Measurements from ENCODE around the gene AVPI1. TPM values are rescaled to one million over a fixed set of nuclear protein-coding genes. Genes with fewer than 3 reads are reported as not detected.

Gene AVPI1, protein sequence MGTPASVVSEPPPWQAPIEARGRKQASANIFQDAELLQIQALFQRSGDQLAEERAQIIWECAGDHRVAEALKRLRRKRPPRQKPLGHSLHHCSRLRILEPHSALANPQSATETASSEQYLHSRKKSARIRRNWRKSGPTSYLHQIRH
- 7.9 TPM for total RNA-seq
- long read RNA-seq, transcript AVPI1-201 (3 exons, 1,457 nt), result major isoform, 21 of 26 reads
- long read RNA-seq, partial matches to known transcripts, result 2 of 26 reads
- long read RNA-seq, other reads (novel, unspliced or antisense), result 3 of 26 reads

DNA sequence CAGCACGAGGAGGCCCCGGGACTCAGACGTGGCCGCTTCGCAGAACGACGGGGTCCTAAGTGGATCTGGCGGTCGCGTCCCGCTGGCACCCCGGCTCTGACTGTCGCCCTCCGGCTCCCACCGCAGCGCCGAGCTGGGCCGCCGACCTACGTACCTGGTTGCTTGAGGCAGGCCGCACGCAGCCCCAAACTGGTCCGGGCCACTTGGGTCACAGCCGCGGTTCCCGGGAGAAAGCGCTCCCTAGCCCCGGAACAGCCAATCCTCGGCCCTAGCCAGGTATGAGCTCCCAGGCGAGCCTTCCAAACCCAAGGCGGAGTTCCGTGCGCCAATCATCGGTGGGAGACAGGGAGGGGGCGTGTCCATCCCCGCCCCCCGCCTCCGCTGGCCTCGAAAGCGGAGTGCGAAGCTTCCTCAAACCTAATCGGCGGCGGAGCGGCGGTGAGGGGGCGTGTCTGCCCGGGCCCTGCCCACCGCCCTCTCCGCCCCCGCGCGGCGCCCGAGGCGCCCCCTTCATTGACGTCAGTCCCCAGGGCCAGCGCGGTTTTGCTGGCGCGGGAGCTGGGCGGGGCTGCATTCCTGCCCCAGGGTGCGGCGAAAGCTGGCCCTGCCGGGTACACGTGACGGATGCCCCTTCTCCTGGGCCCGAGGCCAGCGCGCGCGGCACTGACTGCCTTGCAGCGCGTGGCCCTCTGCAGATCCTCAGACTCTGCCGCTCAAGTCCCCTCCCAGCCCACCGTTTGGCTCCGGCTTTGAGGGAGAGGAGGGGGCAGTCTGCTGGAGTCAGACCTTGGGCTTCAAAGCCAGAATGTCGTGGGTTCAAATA lies at the start of gene AVPI1:
TSS of gene AVPI1 (minus strand) at position 280 of the 823 bp plus-strand sequence. CDS start 7,336 bp downstream, outside the sequence.
- DNase-seq (peak; percentile 98), ATAC-seq (ENCODE audit: poor library complexity) (peak; percentile 96)
- intact Hi-C loops (cut with DNase I), result no loop called here

DNA sequence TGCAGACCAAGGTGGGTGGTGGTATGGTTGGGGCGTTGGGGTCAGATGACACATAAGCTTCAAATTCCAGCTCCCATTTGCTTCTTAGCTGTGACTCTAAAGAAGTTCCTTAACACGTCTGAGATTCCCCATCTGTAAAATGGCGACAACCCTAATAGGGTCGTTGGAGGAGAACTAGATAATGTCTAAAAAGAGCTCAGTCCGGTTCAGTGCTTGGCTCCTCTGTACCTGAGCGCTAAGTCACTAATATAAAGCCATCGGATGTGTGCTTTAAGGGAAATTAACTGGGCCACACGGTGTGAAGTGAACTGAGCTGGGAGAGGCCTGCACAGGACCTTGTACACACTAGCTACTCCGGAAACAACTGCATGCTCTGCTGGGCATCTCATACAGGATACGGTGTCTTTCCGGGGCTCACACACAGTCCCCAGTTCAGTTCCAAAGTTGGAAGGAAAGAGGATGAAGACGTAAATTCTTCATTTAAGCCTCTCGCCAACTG lies 49.4 kb upstream of the AVPI1 start:
- intact Hi-C loops (cut with DNase I), result no loop called here
- no peak for DNase-seq
- ATAC-seq (ENCODE audit: poor library complexity), result peak; percentile 14

DNA sequence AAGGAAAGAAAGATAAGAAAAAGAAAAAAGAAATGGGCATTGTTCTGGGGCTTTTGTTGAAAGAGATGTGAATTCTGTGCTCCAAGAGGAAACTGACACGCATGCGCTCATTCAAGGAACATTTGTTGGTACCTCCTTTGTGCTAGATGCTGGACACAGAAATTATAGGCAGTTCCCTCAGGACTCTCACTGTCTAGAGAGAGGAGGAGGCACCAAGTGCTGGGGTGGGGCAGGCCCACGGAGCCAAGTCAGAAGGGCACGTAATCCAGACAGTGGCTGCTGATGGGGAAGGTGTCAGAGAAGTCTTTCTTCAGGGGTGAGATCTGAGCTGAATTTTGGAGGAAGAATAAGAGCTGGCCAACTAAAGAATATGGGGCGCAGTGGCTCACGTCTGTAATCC lies 47.0 kb upstream of the AVPI1 start:
- ATAC-seq (ENCODE audit: poor library complexity), result no peak
- DNase-seq, result no peak
- intact Hi-C loops (cut with DNase I), result loop anchor here (5.0 kb wide), 1 partner anchor 57 kb away; no protein-coding TSS in a partner anchor

DNA sequence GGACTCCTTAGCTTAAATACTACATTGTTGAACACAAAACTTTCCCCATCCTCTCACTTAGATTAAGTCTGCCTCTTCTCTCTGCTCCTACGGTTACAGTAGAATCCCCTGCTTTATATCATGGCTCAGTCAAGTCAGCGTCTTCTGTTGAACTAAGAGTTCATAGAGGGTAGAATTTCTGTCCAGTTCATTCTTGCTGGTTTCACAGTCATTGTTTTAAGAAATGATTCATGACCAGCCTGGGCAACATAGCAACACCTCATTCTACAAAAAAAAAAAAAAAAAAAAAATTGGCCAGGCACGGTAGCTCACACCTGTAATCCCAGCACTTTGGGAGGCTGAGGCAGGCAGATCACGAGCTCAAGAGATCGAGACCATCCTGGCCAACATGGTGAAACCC lies 46.2 kb upstream of the AVPI1 start:
- ATAC-seq (ENCODE audit: poor library complexity) (no peak), DNase-seq (no peak)
- intact Hi-C loops (cut with DNase I), result loop anchor here (5.0 kb wide), 1 partner anchor 56 kb away; no protein-coding TSS in a partner anchor

DNA sequence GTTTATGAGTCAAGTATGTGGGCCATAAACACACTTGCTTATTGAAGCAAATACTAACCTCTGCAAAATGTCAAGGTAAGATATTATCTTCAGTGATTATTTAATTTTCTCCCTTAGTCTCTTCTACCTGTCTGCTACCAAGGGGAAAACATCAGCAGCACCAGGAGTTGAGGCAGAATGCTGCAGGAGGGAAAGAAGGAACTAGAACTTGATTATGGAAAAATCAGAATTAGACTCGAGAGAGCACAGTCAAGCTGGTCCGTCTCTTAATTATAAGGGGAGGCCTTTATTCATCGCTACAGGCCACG lies 45.0 kb upstream of the AVPI1 start:
- ATAC-seq (ENCODE audit: poor library complexity), result no peak
- intact Hi-C loops (cut with DNase I), result loop anchor here (5.0 kb wide), 1 partner anchor 55 kb away; no protein-coding TSS in a partner anchor
- DNase-seq, result no peak

DNA sequence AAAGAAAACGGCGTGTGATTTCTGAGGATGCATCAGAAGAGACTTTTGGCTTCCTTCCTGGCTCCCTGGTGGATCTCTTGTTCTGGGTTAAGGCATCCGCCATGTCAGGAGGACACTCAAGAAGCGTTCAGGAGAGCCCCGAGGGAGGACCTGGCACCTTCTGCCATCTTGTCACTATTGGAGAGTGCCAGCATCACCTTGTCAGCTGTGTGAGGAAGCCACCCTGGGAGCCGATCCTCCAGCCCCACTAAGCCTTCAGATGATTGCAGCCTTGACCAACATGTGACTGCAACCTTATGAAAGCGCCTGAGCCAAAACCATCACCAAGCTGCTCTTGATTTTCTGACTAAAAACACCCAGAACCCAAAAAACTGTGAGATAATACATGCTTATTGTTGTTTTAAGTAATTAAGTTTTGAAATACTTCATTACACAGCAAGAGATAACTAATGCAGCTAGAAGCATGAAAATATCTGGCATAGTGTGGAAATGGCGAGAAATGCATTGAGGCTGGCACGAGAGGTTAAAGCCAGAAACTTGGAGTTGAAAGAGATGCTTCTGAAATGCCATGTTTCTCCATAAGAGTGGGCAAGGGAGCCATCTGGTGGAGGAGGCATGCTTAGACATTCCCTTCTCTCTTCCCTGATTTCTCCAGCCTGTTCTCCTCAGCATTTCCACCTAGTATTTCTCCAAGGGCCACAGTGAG lies 44.5 kb upstream of the AVPI1 start:
- intact Hi-C loops (cut with DNase I), result loop anchor here (2.0 to 5.0 kb wide), 2 partner anchors 23 to 54 kb away; no protein-coding TSS in a partner anchor
- no peak for DNase-seq

DNA sequence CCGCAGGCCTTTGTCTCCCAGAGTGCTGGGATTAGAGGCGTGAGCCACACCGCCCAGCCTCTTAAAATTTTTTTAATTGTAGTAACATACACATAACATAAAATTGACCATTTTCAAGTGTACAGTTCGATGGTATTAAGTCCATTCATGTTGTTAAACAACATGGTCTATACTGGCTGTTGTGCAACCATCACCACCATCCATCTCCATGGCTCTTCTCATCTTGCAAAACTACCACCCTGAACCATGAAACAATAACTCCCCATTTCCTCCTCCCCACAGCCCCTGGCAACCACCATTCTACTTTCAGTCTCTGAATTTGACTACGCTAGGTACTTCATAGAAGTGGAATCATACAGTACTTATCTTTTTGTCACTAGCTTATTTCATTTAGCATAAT lies 42.0 kb upstream of the AVPI1 start:
- ATAC-seq (ENCODE audit: poor library complexity) (no peak), DNase-seq (no peak)
- intact Hi-C loops (cut with DNase I), result no loop called here

More for the DNA sequence above, 44.5 kb upstream of the AVPI1 start:
- ATAC-seq (ENCODE audit: poor library complexity), result peak; percentile 77

DNA sequence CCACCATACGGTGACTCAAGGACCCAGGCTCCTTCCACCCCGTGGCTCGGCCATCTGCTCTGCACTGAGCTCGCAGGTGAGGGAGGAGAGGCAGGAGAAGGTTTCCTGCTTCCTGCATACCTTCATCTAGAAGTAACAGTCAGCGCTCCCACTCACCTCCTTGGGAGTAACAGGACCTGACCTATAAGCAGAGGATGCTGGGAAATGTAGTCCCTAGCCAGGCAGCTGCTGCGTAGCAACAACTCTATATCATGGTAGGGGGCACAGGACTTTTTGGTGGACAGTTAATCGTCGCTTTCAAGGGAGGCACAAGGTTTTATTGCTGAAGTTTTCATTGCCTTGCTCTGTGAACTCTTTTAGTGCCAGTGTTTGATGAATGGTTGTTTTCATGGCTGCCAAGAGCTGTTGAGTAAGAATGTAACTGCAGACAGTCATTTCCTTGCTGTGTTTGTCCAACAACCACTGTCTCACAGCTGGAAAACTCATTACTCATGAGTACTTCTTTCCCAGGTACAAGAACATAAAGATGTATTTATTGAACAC lies 39.7 kb upstream of the AVPI1 start:
- peak; percentile 45 for ATAC-seq (ENCODE audit: poor library complexity)
- DNase-seq, result no peak
- intact Hi-C loops (cut with DNase I), result no loop called here

DNA sequence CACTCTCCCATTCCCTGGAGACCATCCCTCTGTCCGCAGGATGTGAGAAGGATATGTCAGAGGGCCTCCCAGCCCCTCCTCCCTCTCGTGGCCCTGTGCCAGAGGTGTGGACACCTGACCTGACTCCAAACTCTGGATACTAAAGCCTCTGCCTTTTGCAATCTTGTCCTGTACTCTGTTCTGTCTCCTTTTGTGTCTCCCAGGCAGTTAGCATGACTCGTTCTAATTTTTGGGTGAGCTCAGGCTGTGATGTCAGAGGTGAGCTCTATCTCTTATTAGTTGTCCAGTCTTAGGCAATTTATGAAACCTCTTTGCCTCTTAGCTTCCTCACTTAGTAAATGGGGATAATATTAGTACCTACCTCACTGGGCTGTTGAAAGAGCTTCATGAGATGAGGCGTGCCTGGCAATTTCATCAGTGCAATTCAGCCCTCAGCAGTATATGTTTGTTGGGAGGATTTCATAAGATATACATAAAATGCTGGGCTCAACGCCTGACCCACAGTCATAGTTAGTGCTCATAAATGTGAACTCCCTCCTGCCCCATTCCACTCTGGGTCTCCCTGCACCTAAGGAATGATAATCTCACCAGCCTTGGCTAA lies 37.4 kb upstream of the AVPI1 start:
- DNase-seq (no peak), ATAC-seq (ENCODE audit: poor library complexity) (no peak)
- intact Hi-C loops (cut with DNase I), result no loop called here

DNA sequence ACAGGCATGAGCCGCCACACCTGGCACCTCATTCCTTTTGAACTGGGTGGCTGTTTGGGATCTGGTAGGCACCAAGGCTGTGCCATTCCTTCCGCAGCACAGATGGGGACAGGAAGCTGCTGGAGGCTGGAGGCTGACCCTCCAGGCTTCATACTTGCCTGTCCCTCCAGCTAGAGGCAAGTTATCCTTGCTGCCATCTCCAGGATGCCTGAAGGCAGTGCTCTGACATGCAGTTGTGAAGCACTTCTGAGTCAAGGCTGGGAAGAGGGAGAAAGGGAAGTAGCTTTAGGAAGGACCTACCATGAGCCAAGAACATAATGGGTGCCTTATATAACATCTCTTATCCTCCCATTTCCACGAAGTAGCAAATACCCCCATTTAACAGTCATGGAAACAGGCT lies 36.0 kb upstream of the AVPI1 start:
- ATAC-seq (ENCODE audit: poor library complexity) (no peak), DNase-seq (no peak)
- intact Hi-C loops (cut with DNase I), result no loop called here

DNA sequence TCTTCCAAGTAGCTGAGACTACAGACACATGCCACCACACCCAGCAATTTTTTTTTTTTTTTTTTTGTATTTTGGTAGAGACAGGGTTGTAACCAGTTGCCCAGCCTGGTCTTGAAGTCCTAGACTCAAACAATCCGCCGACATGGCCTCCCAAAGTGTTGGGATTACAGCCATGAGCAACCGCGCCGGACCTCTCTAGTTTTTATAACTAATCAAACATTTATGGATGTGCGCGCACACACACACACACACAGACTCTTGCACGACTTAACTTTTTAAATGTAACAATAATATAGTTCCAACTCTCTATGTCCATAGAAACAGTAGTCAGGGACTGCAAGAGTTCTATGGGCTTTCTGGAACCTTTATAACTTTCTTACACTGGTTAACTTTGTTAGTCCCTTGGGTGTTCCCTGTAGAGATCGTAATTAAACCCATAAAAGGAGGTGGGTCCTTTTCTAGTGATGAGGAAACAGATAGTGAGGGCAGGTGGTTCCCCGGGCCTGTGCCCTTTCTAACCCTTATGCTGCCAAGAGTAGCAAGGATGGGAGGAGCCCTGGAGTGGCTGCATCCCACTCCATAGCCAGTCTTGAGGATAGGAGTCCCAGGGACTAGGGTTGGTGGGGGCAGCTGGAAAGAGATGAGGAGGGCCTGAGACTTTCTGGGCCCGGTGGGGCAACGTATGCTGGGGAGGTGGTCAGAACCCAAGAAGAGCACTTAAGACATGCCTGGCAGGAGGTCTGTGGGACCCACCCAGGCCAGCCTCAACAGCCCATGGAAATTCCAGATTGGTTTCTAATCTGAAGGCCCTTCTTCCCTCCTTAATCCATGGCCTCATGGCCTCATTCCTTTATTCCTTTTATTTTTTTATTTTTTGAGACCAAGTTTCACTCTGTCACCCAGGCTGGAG lies 35.1 kb upstream of the AVPI1 start:
- DNase-seq (no peak), ATAC-seq (ENCODE audit: poor library complexity) (no peak)
- intact Hi-C loops (cut with DNase I), result no loop called here

DNA sequence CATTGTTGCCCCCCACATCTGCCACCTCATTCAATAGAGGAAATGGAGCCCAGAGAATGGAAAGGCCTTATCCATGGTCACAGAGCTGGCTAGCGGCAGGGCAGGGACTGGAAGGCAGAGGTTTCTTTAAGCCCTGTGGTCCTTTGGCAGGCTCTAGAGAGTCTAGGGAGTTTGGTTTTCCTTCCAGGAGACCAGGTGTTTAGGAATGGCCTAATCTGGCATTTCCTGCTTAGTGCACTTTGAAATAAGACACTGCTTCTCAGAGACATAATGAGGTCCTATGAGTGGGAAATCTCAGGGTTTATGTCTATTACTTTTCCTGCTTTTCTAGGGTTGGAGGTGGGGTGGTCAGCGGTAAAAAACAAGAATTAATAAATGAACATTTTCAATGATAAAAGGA lies 32.6 kb upstream of the AVPI1 start:
- no peak for DNase-seq
- intact Hi-C loops (cut with DNase I), result no loop called here
- ATAC-seq (ENCODE audit: poor library complexity), result no peak

DNA sequence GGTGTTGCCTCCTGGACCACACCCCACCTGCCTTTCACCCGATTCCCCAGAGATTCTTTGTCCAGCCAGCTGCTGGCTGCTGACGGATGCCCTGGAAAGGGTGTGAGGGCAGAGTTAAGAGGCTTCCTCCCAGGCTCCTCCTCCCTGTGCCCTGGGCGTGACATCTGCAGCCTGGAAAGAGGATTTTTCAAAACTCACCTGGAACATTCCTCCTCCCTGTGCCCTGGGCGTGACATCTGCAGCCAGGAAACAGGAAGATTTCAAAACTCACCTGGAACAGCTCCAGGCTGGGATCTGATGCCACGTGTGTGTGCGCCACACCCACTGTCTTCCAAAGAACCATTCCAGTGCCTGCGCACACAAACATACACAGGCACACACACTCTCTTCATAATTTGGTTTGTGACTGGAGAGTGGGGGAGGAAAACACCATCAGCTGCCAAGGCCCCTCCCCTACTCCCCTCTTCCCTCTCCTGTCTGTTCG lies 31.7 kb upstream of the AVPI1 start:
- intact Hi-C loops (cut with DNase I), result no loop called here
- no peak for ATAC-seq (ENCODE audit: poor library complexity)
- DNase-seq, result no peak

DNA sequence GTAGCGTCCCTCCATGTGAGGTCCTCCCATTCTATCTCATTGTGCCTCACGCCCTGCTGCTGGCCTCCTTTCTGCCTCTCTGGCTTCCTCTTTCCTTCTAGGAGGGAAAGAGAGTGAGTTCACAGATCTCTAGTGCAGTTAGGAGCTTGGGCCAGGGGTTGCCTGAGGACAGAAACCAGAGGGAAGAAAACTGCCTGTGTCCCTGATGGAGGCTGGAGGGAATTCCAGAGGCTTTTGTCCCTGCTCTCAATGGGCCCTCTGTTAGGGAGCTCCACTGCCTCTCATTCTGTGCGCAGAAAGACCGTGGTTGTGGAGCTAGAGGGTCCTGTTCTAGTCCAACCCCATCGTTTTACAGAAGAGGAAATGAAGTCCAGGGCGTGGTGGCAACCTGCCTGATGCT lies 31.1 kb upstream of the AVPI1 start:
- intact Hi-C loops (cut with DNase I), result no loop called here

DNA sequence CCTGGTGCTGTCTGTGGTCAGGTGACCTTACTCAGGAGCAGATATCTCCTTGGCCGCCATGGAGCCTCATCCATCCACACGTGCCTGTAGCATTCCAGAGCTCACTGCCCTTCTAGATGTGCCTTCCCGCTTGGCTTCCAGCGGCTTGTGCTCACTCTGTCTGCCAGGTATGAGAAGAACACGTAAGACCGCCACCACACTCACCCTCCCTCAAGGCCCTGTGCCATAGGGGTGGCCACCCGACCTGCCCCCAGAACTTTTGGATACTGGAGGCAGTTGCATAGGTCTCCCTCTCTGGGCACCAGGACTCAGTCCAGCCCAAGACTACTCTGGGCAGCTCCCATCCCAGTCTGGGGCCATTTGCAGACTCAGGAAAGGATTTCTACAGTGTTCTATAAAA lies 30.6 kb upstream of the AVPI1 start:
- ATAC-seq (ENCODE audit: poor library complexity) (no peak), DNase-seq (no peak)
- intact Hi-C loops (cut with DNase I), result no loop called here

More for the DNA sequence above, 31.1 kb upstream of the AVPI1 start:
- DNase-seq (no peak), ATAC-seq (ENCODE audit: poor library complexity) (no peak)

DNA sequence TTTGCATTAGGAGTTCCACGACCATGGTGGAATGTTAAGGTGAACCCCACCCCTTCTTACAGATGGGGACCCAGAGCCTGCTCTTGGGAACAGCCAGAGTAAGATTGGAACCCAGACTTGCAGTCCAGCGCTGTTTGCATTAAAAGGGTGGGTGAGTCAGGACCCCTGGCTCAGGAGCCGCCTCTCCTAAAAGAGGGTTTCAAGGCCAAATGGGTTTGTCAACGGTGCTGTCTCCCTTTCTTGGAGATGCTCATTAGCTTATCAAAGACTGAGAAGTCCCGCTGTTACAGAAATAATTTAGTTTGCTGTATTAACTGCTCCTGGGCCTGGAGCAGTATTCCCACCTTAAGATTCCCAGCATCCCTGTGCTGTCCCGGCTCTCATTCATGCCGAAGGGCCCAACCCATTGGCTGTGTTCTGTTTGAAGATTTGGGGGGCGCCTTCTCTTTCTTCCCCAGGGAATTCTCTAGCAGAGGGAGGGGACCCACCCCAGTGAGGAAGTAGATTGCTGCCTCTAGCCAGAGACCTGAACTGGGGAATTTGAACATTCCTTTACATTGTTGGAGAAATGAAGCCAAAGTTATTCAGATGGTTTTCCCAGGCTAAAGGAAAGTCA lies 28.3 kb upstream of the AVPI1 start:
- intact Hi-C loops (cut with DNase I), result no loop called here
- DNase-seq (no peak), ATAC-seq (ENCODE audit: poor library complexity) (no peak)

Measured in Right ventricle myocardium superior (tissue), 1 donor.